Esophagus (tissue), 2 donors: ENCODE results near the gene SLCO2B1. TPM values are rescaled to one million over a fixed set of nuclear protein-coding genes. Genes with fewer than 3 reads are reported as not detected.

Experiments used
- H3K27ac ChIP-seq, 2 donors: one replicate each; pipeline ENCODE4 v1.5.1; 2013; ENCODE audit warnings: low read depth in 2 of 2, mild to moderate bottlenecking in 2 of 2, inconsistent platforms in 1 of 2, low read length in 1 of 2, moderate library complexity in 1 of 2
- H3K27me3 ChIP-seq, 2 donors: one replicate each; pipeline ENCODE4 v1.6.1; 2013; ENCODE audit warnings: low read length in 2 of 2, control low read depth in 1 of 2, mild to moderate bottlenecking in 1 of 2; ENCODE audit not compliant: insufficient read depth in 2 of 2, control insufficient read depth in 1 of 2
- H3K36me3 ChIP-seq, 2 donors: one replicate each; pipeline ENCODE4 v1.6.1; 2013; ENCODE audit warnings: low read length in 1 of 2; ENCODE audit not compliant: control insufficient read depth in 2 of 2, insufficient read depth in 2 of 2
- H3K4me1 ChIP-seq, 2 donors: one replicate each; pipeline ENCODE4 v1.6.1; 2013; ENCODE audit warnings: low read length in 1 of 2; ENCODE audit not compliant: control insufficient read depth in 2 of 2, insufficient read depth in 2 of 2
- H3K4me3 ChIP-seq, 2 donors: one replicate each; pipeline ENCODE4 v1.5.1; 2013; ENCODE audit warnings: low read length in 2 of 2, mild to moderate bottlenecking in 2 of 2, low read depth in 1 of 2, moderate library complexity in 1 of 2
- H3K9me3 ChIP-seq, 2 donors: one replicate each; pipeline ENCODE4 v1.6.1; 2013; ENCODE audit warnings: mild to moderate bottlenecking in 2 of 2, low read depth in 1 of 2, low read length in 1 of 2, moderate library complexity in 1 of 2; ENCODE audit not compliant: control insufficient read depth in 2 of 2, insufficient read depth in 1 of 2
- WGBS, 2 donors: extraction: QIAGEN DNeasy Blood & Tissue Kit; methylation state at CpG; one replicate each; pipeline ENCODE4 v1.1.7; 2013; 5-methylcytosine and 5-hydroxymethylcytosine counted together
- polyA plus RNA-seq, 2 donors: library from polyadenylated mRNA; stranded (reverse); fragments of 200-250 nt; gene quantifications; one replicate each; pipeline ENCODE4 v1.2.3, GENCODE V29; 2013
- donor health status: healthy with polysubstance abuse.
- donor health status: Bipolar disorder and iron deficiency.

The SLCO2B1 gene
- polyA plus RNA-seq, 2 donors, result 5.6 to 5.7 TPM

GRCh38 chr11:75204012-75204674, 53.2 kb downstream of the SLCO2B1 start:
- Histone ChIP-seq H3K4me1 (no peaks in the 10 kb centered on the region), H3K27me3 (no peaks in the 10 kb centered on the region), H3K4me3 (no peak overlapping the region), H3K36me3 (no peaks in the 10 kb centered on the region), H3K27ac (no peak overlapping the region), H3K9me3 (no peaks in the 10 kb centered on the region)
- 86 to 87% methylated on average over 10 of the region's 10 CpGs for WGBS, 2 donors

- Histone ChIP-seq H3K27ac (no peak overlapping the region), H3K9me3 (no peaks in the 10 kb centered on the region), H3K4me1 (no peaks in the 10 kb centered on the region), H3K4me3 (no peak overlapping the region), H3K36me3 (no peaks in the 10 kb centered on the region), H3K27me3 (no peaks in the 10 kb centered on the region)
- 25 to 30% methylated on average over 9 of the region's 9 CpGs for WGBS, 2 donors
These were observed 54.0 kb downstream of the SLCO2B1 start for GRCh38 chr11:75204685-75205563.

- no peaks in the 10 kb centered on the region for H3K4me1 ChIP-seq
- no peaks in the 10 kb centered on the region for H3K27me3 ChIP-seq
- 72 to 85% methylated on average over 5 of the region's 5 CpGs for WGBS, 2 donors
- H3K9me3 ChIP-seq, result no peaks in the 10 kb centered on the region
- no peak overlapping the region for H3K4me3 ChIP-seq
- no peak overlapping the region for H3K27ac ChIP-seq
- no peaks in the 10 kb centered on the region for H3K36me3 ChIP-seq
These were observed 54.7 kb downstream of the SLCO2B1 start for GRCh38 chr11:75205564-75206020.

GRCh38 chr11:75208446-75208845, 57.5 kb downstream of the SLCO2B1 start:
- Histone ChIP-seq H3K27me3 (no peaks in the 10 kb centered on the region), H3K36me3 (no peaks in the 10 kb centered on the region), H3K4me3 (no peak overlapping the region), H3K4me1 (no peaks in the 10 kb centered on the region), H3K9me3 (no peaks in the 10 kb centered on the region), H3K27ac (no peak overlapping the region)
- WGBS, 2 donors, result 38 to 46% methylated on average over 2 of the region's 2 CpGs

- Histone ChIP-seq H3K4me3 (no peak overlapping the region), H3K27me3 (no peaks in the 10 kb centered on the region), H3K36me3 (no peaks in the 10 kb centered on the region)
These were observed 61.5 kb downstream of the SLCO2B1 start for GRCh38 chr11:75212411-75212810.

GRCh38 chr11:75214411-75214821, 63.5 kb downstream of the SLCO2B1 start:
- 4 to 5% methylated on average over 8 of the region's 8 CpGs for WGBS, 2 donors
- H3K27me3 ChIP-seq, result no peaks in the 10 kb centered on the region
- H3K36me3 ChIP-seq, result no peaks in the 10 kb centered on the region
- H3K4me3 ChIP-seq, result no peak overlapping the region
- no peaks in the 10 kb centered on the region for H3K9me3 ChIP-seq
- no peaks in the 10 kb centered on the region for H3K4me1 ChIP-seq
- no peak overlapping the region for H3K27ac ChIP-seq

More at GRCh38 chr11:75212411-75212810, 61.5 kb downstream of the SLCO2B1 start:
- Histone ChIP-seq H3K27ac (no peak overlapping the region), H3K4me1 (no peaks in the 10 kb centered on the region), H3K9me3 (no peaks in the 10 kb centered on the region)
- 67 to 82% methylated on average over 5 of the region's 5 CpGs for WGBS, 2 donors

GRCh38 chr11:75214843-75215242, 63.9 kb downstream of the SLCO2B1 start:
- no peaks in the 10 kb centered on the region for H3K9me3 ChIP-seq
- no peaks in the 10 kb centered on the region for H3K27me3 ChIP-seq

GRCh38 chr11:75219869-75220268, 69.0 kb downstream of the SLCO2B1 start:
- Histone ChIP-seq H3K36me3 (no peaks in the 10 kb centered on the region), H3K9me3 (no peaks in the 10 kb centered on the region), H3K4me3 (no peak overlapping the region), H3K27me3 (no peaks in the 10 kb centered on the region), H3K4me1 (no peaks in the 10 kb centered on the region), H3K27ac (no peak overlapping the region)
- WGBS, 2 donors, result 50 to 56% methylated on average over 2 of the region's 2 CpGs

More at GRCh38 chr11:75214843-75215242, 63.9 kb downstream of the SLCO2B1 start:
- H3K4me1 ChIP-seq, result no peaks in the 10 kb centered on the region
- H3K4me3 ChIP-seq, result no peak overlapping the region
- H3K36me3 ChIP-seq, result no peaks in the 10 kb centered on the region
- no peak overlapping the region for H3K27ac ChIP-seq

GRCh38 chr11:75223954-75224643, 73.2 kb downstream of the SLCO2B1 start:
- Histone ChIP-seq H3K27ac (no peak overlapping the region), H3K9me3 (no peaks in the 10 kb centered on the region), H3K27me3 (no peaks in the 10 kb centered on the region), H3K36me3 (no peaks in the 10 kb centered on the region), H3K4me1 (no peaks in the 10 kb centered on the region), H3K4me3 (no peak overlapping the region)
- WGBS, 2 donors, result 43 to 44% methylated on average over 5 of the region's 5 CpGs
